ENCODE measurements around the gene UNC13D.

DNA sequence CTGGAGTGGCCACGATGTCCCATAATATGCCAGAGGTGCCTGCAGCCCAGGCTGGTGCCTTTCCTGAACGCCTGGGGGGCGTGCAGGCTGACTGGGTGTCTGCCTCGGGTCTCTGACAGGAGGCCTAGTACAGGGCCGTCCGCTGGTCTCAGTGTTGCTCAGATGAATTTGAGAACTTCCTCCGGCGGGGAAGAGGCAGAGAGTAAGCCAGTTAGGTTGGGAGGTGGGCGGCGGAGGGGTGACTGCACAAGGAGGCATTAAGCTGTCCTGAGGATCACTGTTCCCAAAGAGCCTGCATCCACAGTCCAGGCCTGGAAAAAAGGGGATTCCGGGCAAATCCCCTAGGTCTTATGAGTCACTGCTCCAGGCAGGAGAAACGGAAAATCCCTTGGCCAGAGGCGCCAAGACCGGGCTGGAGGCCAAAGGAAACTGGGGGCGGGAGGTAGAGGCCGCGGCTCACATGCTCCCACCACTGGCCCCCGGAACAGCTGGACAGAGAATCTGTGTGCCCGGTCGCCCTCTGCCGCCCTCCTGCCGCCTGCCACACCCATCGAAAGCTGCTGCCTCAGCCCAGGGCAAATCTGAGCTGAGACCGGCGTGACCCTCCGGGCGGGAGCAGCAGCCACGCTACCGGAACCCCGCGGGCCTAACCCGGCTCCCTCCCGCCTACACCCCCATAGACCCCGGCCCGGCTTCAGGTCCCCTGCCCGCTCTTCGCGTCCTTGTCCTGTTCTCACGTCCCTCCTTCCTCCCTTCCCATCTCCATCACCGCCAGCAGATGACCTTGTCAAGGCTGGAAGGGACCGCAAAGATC lies 32.9 kb upstream of the UNC13D start:
- no peak for TF ChIP-seq POLR2A (IDR thresholded peaks at IDR 0.05)
- TF ChIP-seq, protein P1, sequence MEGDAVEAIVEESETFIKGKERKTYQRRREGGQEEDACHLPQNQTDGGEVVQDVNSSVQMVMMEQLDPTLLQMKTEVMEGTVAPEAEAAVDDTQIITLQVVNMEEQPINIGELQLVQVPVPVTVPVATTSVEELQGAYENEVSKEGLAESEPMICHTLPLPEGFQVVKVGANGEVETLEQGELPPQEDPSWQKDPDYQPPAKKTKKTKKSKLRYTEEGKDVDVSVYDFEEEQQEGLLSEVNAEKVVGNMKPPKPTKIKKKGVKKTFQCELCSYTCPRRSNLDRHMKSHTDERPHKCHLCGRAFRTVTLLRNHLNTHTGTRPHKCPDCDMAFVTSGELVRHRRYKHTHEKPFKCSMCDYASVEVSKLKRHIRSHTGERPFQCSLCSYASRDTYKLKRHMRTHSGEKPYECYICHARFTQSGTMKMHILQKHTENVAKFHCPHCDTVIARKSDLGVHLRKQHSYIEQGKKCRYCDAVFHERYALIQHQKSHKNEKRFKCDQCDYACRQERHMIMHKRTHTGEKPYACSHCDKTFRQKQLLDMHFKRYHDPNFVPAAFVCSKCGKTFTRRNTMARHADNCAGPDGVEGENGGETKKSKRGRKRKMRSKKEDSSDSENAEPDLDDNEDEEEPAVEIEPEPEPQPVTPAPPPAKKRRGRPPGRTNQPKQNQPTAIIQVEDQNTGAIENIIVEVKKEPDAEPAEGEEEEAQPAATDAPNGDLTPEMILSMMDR (IDR thresholded peaks at IDR 0.05) = no peak
